Ishikawa (cell line): ENCODE results near the gene TNS3.

Experiments
- CEBPB ChIP-seq: IDR thresholded peaks from 2 replicates; pipeline ENCODE4 v1.6.1; 2012
- CREB1 ChIP-seq: IDR thresholded peaks from 2 replicates; pipeline ENCODE4 v1.6.1; 2012; ENCODE audit warnings: low read depth
- EGR1 ChIP-seq: IDR thresholded peaks from 2 replicates; pipeline ENCODE4 v1.6.1; 2012
- EP300 ChIP-seq: IDR thresholded peaks from 2 replicates; pipeline ENCODE4 v1.6.1; 2012; ENCODE audit warnings: borderline replicate concordance
- FOXM1 ChIP-seq: IDR thresholded peaks from 2 replicates; pipeline ENCODE4 v1.6.1; 2012; ENCODE audit warnings: low read depth, borderline replicate concordance
- NFIC ChIP-seq: IDR thresholded peaks from 2 replicates; pipeline ENCODE4 v1.6.1; 2012
- RAD21 ChIP-seq: IDR thresholded peaks from 2 replicates; pipeline ENCODE4 v1.6.1; 2012; ENCODE audit warnings: low read depth
- TAF1 ChIP-seq: IDR thresholded peaks from 2 replicates; pipeline ENCODE4 v1.6.1; 2012; ENCODE audit warnings: low read depth, mild to moderate bottlenecking
- TCF12 ChIP-seq: IDR thresholded peaks from 2 replicates; pipeline ENCODE4 v1.6.1; 2012; ENCODE audit warnings: low read depth
- TEAD4 ChIP-seq: IDR thresholded peaks from 2 replicates; pipeline ENCODE4 v1.6.1; 2012
- YY1 ChIP-seq: IDR thresholded peaks from 2 replicates; pipeline ENCODE4 v1.6.1; 2012; ENCODE audit warnings: low read depth
- ZBTB7A ChIP-seq: IDR thresholded peaks from 2 replicates; pipeline ENCODE4 v1.6.1; 2012; ENCODE audit warnings: low read depth
- TF ChIP-seq, protein P1 (sequence below): IDR thresholded peaks from 2 replicates; pipeline ENCODE4 v1.6.1; 2012
- TF ChIP-seq, protein P2 (sequence below): IDR thresholded peaks from 2 replicates; pipeline ENCODE4 v1.6.1; 2012
- TF ChIP-seq, protein P3 (sequence below): IDR thresholded peaks from 2 replicates; pipeline ENCODE4 v1.6.1; 2012; ENCODE audit warnings: low read depth, mild to moderate bottlenecking

Gene TNS3

DNA sequence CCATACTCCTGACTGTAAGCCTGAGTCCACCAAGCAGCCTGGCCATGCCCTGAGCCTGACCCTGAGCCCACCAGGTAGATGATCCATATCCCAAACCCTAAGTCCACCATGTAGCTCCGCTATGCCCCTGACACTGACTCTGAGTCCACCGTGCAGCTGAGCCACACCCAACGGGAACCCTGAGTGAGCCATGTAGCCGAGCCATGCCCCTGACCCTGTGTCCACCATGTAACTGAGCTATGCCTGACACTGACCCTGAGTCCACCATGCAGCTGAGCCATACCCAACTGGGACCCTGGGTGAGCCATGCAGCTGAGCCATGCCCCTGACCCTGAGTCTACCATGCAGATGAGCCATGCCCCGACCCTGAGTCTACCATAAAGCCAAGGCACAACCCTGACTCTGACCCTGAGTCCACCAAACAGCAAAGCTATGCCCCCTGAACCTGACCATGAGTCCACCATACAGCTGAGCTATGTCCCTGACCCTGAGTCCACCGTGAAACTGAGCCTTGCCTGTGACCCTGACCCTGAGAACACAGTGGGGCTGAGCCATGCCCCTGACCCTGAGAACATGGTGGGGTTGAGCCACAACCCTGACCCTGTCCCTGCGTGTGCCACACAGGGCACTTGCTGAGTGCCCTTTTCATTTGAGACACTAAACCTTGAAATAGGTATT, 299.8 kb downstream of the TNS3 start:
- TF ChIP-seq, protein P1, sequence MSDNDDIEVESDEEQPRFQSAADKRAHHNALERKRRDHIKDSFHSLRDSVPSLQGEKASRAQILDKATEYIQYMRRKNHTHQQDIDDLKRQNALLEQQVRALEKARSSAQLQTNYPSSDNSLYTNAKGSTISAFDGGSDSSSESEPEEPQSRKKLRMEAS = no peak
- TF ChIP-seq EP300 = no peak

DNA sequence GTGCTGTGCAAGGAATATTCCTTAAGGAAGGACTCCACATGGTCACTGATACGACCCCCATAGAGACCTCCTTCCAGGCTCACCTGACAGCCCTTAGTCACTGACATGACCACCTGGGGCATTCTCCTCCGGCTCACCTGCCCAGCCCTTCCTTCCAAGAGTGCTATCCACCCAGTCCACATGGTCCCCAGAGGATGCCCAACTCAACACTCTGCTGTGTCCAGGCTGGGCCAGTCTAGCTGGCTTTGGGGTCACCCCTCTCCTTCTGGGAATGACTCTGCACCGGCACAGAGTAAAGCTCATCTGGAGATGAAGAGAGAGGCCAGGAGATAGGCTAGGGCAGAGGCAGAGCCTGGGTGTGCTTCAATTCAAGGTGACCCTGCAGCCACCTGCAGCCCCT, 300.8 kb downstream of the TNS3 start:
- TF ChIP-seq, protein P2, sequence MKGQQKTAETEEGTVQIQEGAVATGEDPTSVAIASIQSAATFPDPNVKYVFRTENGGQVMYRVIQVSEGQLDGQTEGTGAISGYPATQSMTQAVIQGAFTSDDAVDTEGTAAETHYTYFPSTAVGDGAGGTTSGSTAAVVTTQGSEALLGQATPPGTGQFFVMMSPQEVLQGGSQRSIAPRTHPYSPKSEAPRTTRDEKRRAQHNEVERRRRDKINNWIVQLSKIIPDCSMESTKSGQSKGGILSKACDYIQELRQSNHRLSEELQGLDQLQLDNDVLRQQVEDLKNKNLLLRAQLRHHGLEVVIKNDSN = no peak
- TF ChIP-seq RAD21 (no peak), YY1 (no peak), FOXM1 (no peak), EP300 (no peak), CREB1 (no peak), TAF1 (no peak), EGR1 (no peak), TEAD4 (no peak), TCF12 (no peak), ZBTB7A (no peak), CEBPB (no peak), NFIC (no peak)
- TF ChIP-seq, protein P1 = no peak
- TF ChIP-seq, protein P3, sequence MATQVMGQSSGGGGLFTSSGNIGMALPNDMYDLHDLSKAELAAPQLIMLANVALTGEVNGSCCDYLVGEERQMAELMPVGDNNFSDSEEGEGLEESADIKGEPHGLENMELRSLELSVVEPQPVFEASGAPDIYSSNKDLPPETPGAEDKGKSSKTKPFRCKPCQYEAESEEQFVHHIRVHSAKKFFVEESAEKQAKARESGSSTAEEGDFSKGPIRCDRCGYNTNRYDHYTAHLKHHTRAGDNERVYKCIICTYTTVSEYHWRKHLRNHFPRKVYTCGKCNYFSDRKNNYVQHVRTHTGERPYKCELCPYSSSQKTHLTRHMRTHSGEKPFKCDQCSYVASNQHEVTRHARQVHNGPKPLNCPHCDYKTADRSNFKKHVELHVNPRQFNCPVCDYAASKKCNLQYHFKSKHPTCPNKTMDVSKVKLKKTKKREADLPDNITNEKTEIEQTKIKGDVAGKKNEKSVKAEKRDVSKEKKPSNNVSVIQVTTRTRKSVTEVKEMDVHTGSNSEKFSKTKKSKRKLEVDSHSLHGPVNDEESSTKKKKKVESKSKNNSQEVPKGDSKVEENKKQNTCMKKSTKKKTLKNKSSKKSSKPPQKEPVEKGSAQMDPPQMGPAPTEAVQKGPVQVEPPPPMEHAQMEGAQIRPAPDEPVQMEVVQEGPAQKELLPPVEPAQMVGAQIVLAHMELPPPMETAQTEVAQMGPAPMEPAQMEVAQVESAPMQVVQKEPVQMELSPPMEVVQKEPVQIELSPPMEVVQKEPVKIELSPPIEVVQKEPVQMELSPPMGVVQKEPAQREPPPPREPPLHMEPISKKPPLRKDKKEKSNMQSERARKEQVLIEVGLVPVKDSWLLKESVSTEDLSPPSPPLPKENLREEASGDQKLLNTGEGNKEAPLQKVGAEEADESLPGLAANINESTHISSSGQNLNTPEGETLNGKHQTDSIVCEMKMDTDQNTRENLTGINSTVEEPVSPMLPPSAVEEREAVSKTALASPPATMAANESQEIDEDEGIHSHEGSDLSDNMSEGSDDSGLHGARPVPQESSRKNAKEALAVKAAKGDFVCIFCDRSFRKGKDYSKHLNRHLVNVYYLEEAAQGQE = no peak

DNA sequence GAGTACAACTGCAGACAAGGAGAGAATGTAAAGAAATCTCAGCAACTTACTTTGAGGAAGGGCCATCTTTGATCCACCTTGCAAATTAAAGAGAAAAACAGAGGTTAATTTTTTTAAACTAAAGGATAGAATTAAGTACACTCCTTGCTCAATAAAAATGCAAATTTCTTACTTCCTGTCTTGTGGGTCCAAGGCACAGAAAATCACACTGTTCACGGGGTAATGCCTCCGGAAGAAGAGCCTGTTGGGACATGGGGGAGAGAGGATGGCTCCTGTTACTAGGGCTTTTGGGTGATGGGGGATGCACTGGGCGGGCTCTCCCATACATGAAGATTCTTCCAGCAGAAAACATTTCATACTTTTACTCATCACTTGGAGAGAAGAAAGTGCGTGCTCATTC, 301.8 kb downstream of the TNS3 start:
- no peak for TF ChIP-seq CREB1
- no peak for TF ChIP-seq EP300
- no peak for TF ChIP-seq EGR1
- no peak for TF ChIP-seq FOXM1
- no peak for TF ChIP-seq NFIC
- TF ChIP-seq TAF1 = no peak
- no peak for TF ChIP-seq YY1
- no peak for TF ChIP-seq ZBTB7A
- TF ChIP-seq, protein P2 = no peak
- TF ChIP-seq, protein P1 = no peak
- TF ChIP-seq TCF12 = no peak

DNA sequence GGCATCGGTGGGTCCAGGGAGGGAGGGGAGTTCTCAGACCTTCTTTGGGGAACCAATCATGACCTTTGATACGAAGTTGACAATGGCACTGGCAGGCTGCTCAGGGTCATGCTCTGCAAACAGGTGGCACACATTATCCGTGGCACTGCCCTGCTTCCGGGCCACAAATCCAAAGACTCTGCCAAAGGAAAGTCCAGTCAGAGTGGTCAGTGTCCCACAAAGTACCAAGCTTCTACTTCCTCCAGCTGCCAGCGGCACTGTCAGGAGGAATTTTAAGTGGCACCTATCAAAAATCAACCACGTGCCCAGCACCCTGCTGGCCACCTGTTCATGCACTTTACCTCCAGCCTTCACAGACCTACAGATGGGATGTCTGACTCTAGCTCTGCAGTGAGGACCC, 303.9 kb downstream of the TNS3 start:
- no peak for TF ChIP-seq TAF1
- TF ChIP-seq RAD21 = no peak
- no peak for TF ChIP-seq ZBTB7A
- TF ChIP-seq EP300 = no peak
- TF ChIP-seq, protein P2 = no peak
- TF ChIP-seq NFIC = no peak
- TF ChIP-seq TEAD4 = no peak
- TF ChIP-seq, protein P1 = no peak
- TF ChIP-seq FOXM1 = no peak
- TF ChIP-seq CREB1 = no peak
- TF ChIP-seq CEBPB = no peak
- TF ChIP-seq EGR1 = no peak
- no peak for TF ChIP-seq TCF12

DNA sequence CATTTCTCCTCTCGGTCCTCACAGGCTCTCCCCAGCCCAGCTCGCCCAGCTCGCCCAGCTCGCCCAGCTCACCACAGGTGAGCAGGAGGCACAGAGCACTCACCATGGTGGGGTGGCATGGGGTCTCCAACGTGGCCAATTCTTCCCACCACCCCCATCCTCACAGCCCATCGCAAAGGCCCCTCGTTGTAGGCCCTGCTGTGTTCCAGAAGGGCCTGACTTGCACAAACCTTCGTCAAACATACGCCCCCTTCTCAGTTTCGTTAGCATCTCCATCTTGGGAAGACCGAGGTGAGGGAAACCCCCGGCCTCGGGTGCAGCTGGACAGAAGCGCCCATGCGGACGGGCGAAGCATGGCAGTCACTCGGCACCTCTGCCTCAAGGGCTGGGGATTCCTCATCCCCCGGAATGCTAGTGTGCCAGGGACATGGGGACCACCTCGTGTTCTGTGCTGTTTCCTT, 304.6 kb downstream of the TNS3 start:
- TF ChIP-seq FOXM1 (no peak), EP300 (no peak)
- TF ChIP-seq, protein P1 = no peak

DNA sequence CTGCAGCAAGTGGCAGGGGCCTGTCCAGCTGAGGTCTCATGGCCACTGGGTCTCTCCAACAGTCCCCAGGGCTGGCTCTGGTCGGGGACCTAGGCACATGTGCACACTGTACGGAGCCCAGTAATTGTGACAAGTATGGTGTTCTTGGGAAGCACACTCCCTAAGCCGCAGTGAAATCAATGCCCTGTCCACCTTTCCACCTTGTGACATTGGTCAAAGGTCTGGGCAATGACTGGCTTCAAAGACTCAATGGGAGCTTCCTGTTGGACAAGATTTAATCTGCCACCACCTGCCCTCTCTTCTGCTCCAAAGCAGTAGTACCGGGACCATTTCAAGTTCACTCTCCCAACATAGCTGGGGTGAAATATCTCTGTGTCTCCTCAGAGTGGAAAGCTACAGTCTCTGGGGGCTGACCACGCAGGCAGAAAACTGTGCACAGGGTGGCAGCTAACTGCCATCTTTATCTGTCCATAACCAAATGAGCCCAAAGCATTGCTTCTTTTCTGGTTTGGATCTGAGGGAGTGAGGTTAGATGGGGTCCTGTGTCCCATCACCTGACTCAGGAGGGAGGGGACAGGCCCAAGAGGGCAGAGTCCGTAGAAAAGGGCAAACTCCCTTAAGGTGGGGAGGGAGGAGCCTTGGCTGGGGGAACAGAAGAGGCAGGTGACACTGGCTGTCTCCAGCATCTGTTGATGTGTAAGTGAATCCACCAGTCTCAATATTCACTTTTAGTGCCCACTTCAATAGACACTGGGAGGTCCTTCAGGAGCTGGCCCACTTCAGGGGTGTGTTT, 307.7 kb downstream of the TNS3 start:
- TF ChIP-seq TAF1 = no peak
- no peak for TF ChIP-seq CREB1
